ENCODE results near the gene C2CD2L. TPM values are rescaled to one million over a fixed set of nuclear protein-coding genes. Genes with fewer than 3 reads are reported as not detected.
"Not testable (repeated sequence)": the region's sequence is repeated elsewhere in the genome, so short reads cannot be mapped to it uniquely, and the experiment has no call there.

Gene C2CD2L
- 1 to 10 TPM; 7.4 to 8.5 TPM for total RNA-seq
- long read RNA-seq, donor 1, full-length matches to known transcripts, result 3 of 5 reads
- long read RNA-seq, donor 1, partial matches to known transcripts, result 2 of 5 reads
- long read RNA-seq, donor 1, other reads (novel, unspliced or antisense), result 0 of 5 reads
- long read RNA-seq, donor 2, partial matches to known transcripts, result 6 of 7 reads
- long read RNA-seq, donor 2, other reads (novel, unspliced or antisense), result 0 of 7 reads

DNA sequence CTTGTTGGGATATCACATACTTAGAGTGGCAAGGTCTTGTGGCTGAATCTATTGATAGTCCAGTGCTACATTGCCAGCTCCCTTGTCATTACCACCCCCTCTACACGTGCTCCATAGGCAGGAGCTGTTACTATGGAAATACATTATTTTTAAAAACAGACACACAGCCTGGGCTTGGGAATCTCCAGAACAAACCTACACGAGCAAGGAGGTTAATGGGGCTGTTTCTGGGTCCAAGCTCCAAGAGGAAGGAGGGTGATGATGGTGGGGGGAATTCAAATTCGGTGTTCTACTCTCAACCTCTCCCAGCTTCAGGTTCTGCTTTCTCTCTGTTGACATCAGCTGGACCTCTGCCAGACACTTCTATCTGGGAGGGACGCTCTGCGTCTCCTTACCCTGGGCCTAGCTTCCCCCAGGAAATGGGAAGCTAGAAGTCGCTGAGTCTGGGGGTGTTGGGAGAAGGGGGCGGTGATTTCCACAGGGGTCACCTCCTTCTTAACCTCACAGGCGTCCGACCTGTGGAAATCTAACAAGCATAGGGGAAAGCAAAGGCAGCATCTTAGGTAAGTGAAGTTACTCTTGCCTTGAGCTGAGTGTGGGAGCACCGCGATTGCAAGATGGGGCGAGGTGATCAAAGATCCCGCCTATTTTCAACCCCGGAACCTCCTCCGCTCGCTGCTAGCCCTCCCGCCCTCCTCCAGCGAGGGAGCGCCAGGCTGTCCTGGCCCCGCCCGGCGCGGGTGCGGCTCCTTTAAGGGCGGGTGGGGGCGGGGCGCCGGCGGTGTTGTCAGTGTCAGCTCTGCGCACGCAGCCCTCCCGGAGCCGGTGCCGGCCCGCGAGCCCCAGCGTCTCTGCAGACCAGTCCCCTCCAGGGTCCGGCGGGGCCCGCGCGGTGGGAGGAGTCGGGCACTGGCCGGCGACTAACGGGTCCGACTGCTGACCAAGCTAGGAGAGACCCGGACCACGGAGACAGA is at the start of gene C2CD2L:
TSS of gene C2CD2L (plus strand) at position 781 of the 974 bp plus-strand sequence. CDS start 398 bp downstream, outside the sequence.
- intact Hi-C loops (cut with DNase I), result no loop called here
- peak; percentile 97 for DNase-seq (ENCODE audit: low spot score)

DNA sequence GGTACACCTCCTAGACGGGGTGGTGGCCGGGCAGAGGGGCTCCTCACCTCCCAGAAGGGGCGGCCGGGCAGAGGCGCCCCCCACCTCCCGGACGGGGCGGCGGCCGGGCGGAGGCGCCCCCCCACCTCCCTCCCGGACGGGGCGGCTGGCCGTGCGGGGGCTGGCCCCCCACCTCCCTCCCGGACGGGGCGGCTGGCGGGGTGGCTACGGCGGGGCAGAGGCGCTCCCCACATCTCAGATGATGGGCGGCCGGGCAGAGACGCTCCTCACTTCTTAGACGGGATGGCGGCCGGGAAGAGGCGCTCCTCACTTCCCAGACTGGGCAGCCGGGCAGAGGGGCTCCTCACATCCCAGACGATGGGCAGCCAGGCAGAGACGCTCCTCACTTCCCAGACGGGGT is 48.0 kb upstream of the C2CD2L start:
- DNase-seq (ENCODE audit: low spot score); intact Hi-C loops (cut with DNase I): not testable (repeated sequence)

DNA sequence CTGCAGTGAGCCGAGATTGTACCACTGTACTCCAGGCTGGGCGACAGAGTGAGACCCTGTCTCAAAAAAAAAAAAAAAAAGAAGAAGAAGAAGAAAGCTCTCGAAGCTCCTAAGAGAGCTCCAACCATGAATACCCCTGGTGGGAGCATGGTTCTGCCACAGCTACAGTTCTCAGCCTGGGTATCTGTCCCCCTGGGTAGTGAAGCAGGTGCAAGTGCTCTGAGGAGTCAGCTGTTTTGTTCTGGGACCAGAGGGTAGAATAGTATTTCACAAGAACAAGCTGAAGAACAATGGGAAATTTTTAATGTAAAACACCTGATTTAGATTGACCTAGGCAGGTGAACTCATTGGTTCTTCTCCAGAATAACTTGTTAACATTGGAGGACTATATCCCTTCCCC is 45.9 kb upstream of the C2CD2L start:
- intact Hi-C loops (cut with DNase I), result loop anchor here in 1 of 2 donors (5.0 kb wide), 1 partner anchor 39 kb away; no protein-coding TSS in a partner anchor
- DNase-seq (ENCODE audit: low spot score), result no peak

DNA sequence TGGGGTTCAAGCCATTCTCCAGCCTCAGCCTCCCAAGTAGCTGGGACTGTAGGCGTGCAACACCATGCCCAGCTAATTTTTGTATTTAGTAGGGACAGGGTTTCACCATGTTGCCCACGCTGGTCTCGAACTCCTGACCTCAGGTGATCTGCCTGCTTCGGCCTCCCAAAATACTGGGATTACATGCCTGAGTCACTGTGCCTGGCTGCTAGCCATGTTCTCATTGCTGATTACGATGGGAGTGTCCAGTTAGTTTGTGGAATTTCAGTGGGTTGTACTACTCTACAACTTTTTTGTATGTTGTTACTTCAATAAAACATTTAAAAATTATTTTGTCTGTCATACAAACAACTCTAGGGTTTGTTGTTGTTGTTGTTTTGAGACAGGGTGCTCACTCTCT is 44.4 kb upstream of the C2CD2L start:
- intact Hi-C loops (cut with DNase I), result loop anchor here in 1 of 2 donors (5.0 kb wide), 1 partner anchor 40 kb away; no protein-coding TSS in a partner anchor
- DNase-seq (ENCODE audit: low spot score), result no peak

DNA sequence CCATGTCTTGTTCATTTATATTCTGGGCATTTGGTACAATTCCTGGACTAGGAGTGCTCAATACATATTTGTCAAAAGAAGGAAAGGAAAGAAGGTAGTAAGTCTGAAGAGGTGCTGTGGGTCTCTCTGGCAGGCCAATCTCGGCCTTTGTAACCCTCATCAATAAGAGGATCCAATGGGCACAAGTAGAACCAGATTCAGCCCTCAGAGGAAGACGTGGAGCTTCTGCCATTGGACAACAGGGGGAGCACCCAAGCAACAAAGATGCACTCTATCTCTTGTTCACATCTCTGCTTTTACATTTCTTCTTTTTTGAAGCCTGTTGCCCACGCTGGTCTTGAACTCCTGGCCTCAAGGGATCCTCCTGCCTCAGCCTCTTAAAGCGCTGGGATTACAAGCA is 41.8 kb upstream of the C2CD2L start:
- intact Hi-C loops (cut with DNase I), result no loop called here
- DNase-seq (ENCODE audit: low spot score), result no peak

DNA sequence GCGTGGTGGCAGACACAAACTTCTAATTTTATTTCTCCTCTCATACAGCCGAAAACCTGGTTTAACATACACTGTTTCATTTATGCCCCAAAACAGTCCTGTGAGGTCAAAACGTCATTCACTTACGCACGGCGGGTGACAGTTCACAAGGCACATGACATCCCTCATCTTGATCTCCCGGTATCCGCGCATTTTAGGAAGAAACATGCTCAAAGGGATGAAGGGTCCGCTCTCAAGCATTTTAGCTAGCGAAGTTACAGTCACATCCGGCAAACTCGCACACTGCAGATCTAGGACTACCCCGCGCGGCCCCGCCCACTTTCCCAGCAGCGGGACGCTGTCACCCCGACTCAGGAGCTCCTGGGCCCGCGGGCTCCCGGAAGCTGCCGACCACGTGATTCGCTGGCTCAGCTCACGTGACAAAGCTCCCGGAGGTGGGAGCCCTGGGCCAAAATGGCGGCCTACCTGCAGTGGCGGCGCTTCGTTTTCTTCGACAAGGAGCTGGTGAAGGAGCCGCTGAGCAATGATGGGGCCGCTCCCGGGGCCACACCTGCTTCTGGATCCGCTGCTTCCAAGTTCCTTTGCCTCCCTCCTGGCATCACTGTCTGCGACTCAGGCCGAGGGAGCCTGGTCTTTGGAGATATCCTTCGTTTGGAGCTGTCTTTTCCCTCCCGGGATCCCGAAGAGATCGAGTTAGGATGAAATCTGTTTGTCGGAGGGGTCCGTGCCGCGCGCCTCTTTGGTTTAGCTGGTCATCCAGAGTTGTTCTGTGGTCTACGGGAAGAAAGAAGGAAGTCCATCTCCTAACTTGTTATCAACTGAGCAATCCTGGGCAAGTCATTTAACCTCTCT is 39.5 kb upstream of the C2CD2L start, which contains the start of gene VPS11:
TSS of gene VPS11 (plus strand) at position 448 of the 852 bp plus-strand sequence. CDS start at position 454, 6 bp downstream.
- intact Hi-C loops (cut with DNase I), result no loop called here

DNA sequence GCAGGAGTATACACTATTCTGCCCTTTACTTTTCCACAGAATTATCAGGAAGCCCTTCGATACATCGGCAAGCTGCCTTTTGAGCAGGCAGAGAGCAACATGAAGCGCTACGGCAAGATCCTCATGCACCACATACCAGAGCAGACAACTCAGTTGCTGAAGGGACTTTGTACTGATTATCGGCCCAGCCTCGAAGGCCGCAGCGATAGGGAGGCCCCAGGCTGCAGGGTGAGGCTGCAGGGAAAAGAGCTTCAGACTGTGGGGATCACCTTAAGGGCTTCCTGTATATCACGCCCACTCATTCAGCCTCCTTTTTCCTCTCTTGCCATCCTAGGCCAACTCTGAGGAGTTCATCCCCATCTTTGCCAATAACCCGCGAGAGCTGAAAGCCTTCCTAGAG is 29.3 kb upstream of the C2CD2L start:
- intact Hi-C loops (cut with DNase I), result no loop called here
- DNase-seq (ENCODE audit: low spot score), result peak; percentile 58

More for the DNA sequence above, 39.5 kb upstream of the C2CD2L start, which contains the start of gene VPS11:
- DNase-seq (ENCODE audit: low spot score), result peak; percentile 99

DNA sequence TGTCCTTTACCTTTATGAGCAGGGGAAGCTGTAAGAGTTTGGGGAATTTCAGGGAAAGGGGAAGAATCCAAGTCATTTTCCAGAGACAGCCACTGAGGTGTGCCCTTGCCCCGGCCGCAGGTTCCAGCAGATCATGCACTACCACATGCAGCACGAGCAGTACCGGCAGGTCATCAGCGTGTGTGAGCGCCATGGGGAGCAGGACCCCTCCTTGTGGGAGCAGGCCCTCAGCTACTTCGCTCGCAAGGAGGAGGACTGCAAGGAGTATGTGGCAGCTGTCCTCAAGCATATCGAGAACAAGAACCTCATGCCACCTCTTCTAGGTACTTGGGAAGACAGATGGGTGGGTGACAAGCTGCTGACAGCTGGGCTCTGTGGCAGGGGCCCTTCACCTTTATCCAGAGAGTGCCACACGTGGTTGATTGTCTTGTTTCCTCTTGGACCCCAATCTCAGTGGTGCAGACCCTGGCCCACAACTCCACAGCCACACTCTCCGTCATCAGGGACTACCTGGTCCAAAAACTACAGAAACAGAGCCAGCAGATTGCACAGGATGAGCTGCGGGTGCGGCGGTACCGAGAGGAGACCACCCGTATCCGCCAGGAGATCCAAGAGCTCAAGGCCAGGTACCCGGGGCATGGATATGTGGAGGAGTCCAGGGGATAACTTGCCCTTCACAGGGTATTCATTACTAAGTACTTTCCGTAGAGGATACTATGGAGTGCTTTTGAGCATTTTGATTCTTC is 28.3 kb upstream of the C2CD2L start:
- intact Hi-C loops (cut with DNase I), result no loop called here

DNA sequence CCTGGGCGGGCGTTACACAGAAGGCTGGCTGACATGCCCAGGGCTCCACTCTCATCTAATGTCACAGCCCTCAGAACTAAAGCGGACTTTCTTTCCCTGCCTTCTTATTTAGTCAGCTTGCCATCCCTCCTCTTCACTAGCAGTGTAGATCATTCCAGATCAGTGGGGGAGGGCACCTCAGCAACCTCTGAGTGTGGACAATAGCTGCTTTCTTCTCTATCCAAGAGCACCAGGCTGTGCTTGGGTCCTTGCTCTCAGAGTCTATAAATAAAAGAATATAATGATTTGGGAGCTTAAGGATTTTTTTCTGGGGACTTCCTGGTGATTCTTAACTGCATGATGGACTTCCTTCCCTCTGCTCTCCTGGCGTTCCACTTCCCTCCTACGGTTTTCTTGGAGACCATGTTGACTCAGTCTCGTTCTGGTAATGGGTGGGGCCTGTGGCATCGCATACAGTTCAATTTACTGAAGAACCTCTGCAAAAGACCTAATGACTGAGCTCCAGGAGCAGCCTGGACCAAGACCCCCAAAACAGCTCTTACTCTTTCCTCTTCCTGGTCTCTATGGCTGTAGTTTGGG is 25.4 kb upstream of the C2CD2L start:
- peak; percentile 31 for DNase-seq (ENCODE audit: low spot score)
- intact Hi-C loops (cut with DNase I), result no loop called here

More for the DNA sequence above, 28.3 kb upstream of the C2CD2L start:
- DNase-seq (ENCODE audit: low spot score), result peak; percentile 51

DNA sequence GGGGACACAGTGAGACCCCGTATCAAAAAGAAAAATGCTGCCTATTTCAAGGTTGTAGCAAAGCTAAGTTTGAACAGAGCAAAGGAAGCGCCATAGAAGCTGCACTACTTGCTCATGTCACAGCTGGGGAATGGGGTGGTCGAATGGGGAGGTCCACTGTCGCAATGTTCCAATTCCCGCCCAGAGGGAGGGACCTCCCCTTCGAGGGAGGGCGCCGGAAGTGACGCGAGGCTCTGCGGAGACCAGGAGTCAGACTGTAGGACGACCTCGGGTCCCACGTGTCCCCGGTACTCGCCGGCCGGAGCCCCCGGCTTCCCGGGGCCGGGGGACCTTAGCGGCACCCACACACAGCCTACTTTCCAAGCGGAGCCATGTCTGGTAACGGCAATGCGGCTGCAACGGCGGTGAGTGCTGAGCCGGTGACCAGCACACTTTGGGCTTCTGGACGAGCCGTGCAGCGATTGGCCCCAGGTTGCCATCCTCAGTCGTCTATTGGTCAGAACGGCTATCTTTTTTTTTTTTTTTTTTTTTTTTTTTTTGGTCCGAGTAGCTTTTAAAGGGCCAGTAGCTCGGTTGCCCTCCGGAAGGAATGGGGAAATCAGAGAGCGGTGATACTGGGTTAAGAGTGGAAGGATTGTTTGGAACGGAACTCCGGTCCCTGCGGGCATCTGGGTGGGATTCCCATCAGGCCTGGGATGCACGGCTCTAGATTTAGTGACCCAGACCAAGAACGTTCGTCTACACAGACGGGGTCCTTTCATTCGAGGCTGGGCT is 22.3 kb upstream of the C2CD2L start, which contains the start of gene HMBS:
TSS of gene HMBS (plus strand) at position 219 of the 774 bp plus-strand sequence. CDS start at position 372, 153 bp downstream.
- intact Hi-C loops (cut with DNase I), result no loop called here
- peak; percentile 99 for DNase-seq (ENCODE audit: low spot score)

DNA sequence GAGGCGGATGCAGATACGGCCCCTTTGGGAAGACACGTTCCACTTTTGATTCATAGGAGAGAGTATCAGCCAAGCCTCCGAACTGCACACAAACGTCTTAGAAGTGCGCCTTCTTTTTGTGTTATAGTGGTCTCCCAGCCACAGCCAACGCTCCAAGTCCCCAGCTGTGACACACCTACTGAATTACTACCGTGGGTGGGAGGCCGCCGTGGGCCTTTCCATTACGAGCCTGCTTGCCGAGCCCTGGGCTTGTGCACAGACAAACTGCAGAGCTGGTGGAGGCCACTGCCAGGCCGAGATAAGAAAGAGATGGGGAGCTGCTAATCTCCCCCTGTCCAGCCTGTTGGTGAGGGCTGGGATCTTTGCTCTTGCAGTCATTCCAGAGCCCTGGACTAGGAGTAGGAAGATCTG is 21.7 kb upstream of the C2CD2L start:
- no peak for DNase-seq (ENCODE audit: low spot score)
- intact Hi-C loops (cut with DNase I), result no loop called here

DNA sequence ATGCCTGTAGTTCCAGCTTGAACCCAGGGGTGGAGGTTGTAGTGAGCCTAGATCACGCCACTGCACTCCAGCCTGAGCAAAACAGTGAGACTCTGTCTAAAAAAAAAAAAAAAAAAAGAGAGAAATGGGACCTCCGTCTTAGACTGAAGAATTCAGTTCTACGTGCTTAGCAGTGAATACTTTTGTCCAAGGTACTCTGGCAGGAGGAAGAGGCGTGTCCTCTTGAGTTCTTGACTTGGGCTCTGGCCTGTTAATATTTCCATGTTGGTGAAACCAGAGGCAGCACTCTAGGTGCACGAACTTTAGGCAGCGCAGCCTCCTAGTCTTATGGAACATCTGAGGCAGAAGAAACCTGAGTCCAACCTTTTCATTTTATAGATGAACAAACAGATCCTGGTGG is 20.0 kb upstream of the C2CD2L start:
- intact Hi-C loops (cut with DNase I), result no loop called here

DNA sequence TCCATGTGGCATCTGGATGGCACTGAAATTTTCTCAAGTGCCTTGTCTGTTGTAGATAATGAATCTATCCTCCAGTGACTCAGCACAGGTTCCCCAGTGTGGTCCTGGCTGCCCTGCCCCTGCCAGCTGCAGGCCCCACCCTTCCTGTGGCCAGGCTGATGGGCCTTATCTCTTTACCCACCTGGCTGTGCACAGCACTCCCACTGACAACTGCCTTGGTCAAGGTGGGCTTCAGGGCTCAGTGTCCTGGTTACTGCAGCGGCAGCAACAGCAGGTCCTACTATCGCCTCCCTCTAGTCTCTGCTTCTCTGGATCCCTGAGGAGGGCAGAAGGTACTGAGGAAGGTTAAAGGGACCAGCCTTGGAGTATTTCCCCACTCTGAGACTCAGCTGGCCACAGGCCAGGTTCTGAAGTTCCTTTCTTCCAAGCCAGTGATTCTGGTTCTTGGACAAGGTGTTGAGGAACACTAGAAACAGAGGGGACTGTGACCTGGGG is 19.4 kb upstream of the C2CD2L start:
- no peak for DNase-seq (ENCODE audit: low spot score)
- intact Hi-C loops (cut with DNase I), result no loop called here

More for the DNA sequence above, 20.0 kb upstream of the C2CD2L start:
- DNase-seq (ENCODE audit: low spot score), result no peak

DNA sequence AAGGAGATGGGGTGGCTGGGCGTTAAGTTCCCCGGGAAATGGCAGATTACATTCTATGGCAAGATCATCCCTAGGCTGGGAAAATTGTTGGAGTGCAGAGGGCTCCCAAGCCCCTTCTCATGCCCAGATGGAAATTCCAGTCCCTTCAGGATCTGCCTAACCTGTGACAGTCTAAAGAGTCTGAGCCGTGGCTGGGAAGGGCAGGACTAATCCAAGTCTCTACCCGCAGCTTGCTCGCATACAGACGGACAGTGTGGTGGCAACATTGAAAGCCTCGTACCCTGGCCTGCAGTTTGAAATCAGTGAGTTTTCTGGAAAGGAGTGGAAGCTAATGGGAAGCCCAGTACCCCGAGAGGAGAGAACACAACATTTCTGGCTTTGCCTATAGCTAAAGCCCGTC is 18.7 kb upstream of the C2CD2L start:
- no peak for DNase-seq (ENCODE audit: low spot score)
- intact Hi-C loops (cut with DNase I), result no loop called here

DNA sequence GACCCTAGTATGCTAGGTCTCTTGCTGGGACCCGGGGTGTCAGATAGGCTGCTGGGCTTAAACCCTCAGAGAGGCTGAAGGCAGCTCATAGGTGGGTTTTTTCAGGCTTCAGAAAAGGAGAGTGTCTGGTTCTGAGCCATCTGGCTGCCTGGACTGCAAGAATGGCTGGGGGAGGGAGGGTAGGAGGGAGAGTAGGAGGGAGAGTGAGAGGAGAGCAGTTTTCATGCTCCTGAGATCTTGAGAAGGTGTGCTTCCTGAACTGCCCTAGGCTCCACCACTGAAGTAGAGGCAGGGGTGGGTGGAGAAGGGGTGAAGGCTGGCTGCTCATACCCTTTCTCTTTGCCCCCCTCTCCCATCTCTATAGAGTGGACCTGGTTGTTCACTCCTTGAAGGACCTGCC is 17.8 kb upstream of the C2CD2L start:
- intact Hi-C loops (cut with DNase I), result no loop called here

DNA sequence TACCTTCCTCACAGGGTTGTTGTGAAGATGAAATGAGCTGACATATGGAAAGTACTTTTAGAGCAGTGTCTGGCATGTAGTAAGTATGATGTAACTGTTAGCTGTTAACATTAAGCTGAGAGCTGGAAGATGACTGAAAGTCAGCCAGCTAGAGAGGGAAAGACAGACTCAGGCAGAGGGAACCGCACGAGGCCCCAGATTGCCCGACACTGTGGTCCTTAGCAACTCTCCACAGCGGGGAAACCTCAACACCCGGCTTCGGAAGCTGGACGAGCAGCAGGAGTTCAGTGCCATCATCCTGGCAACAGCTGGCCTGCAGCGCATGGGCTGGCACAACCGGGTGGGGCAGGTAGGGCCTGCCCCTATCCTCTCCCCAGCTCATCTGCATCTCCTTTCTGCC is 16.0 kb upstream of the C2CD2L start:
- intact Hi-C loops (cut with DNase I), result no loop called here
- no peak for DNase-seq (ENCODE audit: low spot score)

More for the DNA sequence above, 17.8 kb upstream of the C2CD2L start:
- no peak for DNase-seq (ENCODE audit: low spot score)

All from posterior vena cava (tissue), 2 donors.